Renal pelvis (tissue), 12 donors: ENCODE data around the gene FGFBP3. TPM values are rescaled to one million over a fixed set of nuclear protein-coding genes. Genes with fewer than 3 reads are reported as not detected.

Experiments
- DNase-seq: peaks from one replicate; pipeline ENCODE4 v3.0.0-alpha.2; 2013
- long read RNA-seq, 16 experiments: transcript quantifications; one replicate each; lab custom pipeline, GENCODE V29; 2026
- polyA plus RNA-seq, 3 donors: library from polyadenylated mRNA; unstranded; fragments of 120-200 nt; gene quantifications; one replicate each; pipeline ENCODE4 v1.2.1, GENCODE V29; 2013; ENCODE audit not compliant: insufficient read length in 3 of 3

The FGFBP3 gene
- 1 to 10 TPM; 3.4 to 4.2 (median 3.6) TPM for polyA plus RNA-seq
- long read RNA-seq, donor 1 = 0 reads
- long read RNA-seq, donor 2 = 0 reads
- long read RNA-seq, donor 3 = 0 reads
- long read RNA-seq, donor 4, partial matches to known transcripts = 0 of 1 reads
- long read RNA-seq, donor 4, other reads (novel, unspliced or antisense) = 0 of 1 reads
- long read RNA-seq, donor 5 = 0 reads
- long read RNA-seq, donor 6, partial matches to known transcripts = 7 of 7 reads
- long read RNA-seq, donor 6, other reads (novel, unspliced or antisense) = 0 of 7 reads
- long read RNA-seq, donor 7, partial matches to known transcripts = 0 of 1 reads
- long read RNA-seq, donor 7, other reads (novel, unspliced or antisense) = 0 of 1 reads
- long read RNA-seq, donor 8 = 0 reads
- long read RNA-seq, donor 9 = 0 reads
- long read RNA-seq, donor 10 = 0 reads
- long read RNA-seq, donor 11 = 0 reads
- long read RNA-seq, donor 12 = 0 reads
- long read RNA-seq, donor 13 = 0 reads
- long read RNA-seq, donor 14 = 0 reads
- long read RNA-seq, donor 15, partial matches to known transcripts = 0 of 1 reads
- long read RNA-seq, donor 15, other reads (novel, unspliced or antisense) = 0 of 1 reads
- long read RNA-seq, donor 16 = 0 reads

GRCh38 chr10:91909117-91909677 lies at the start of gene FGFBP3:
TSS of gene FGFBP3 (minus strand) at chr10:91909486. CDS start at chr10:91908969, 517 bp downstream.
- no peak for DNase-seq

- no peak for DNase-seq
These were observed 47.8 kb upstream of the FGFBP3 start for GRCh38 chr10:91957091-91957490.

GRCh38 chr10:91955114-91955513 lies 45.8 kb upstream of the FGFBP3 start:
- no peak for DNase-seq

- DNase-seq = no peak
These were observed 44.4 kb upstream of the FGFBP3 start for GRCh38 chr10:91953600-91954160.

- DNase-seq = no peak
These were observed 35.8 kb upstream of the FGFBP3 start for GRCh38 chr10:91944880-91945630.

GRCh38 chr10:91941426-91941825 lies 32.1 kb upstream of the FGFBP3 start:
- DNase-seq = no peak

GRCh38 chr10:91939653-91940052 lies 30.4 kb upstream of the FGFBP3 start:
- DNase-seq = no peak

GRCh38 chr10:91935886-91936285 lies 26.6 kb upstream of the FGFBP3 start:
- DNase-seq = no peak

- DNase-seq = no peak
These were observed 23.5 kb upstream of the FGFBP3 start for GRCh38 chr10:91932737-91933136.

- no peak for DNase-seq
These were observed 22.4 kb upstream of the FGFBP3 start for GRCh38 chr10:91931526-91932190.

- no peak for DNase-seq
These were observed 21.7 kb upstream of the FGFBP3 start for GRCh38 chr10:91930939-91931338.

- no peak for DNase-seq
These were observed 15.7 kb upstream of the FGFBP3 start for GRCh38 chr10:91925022-91925320.

GRCh38 chr10:91924212-91925021 lies 15.1 kb upstream of the FGFBP3 start:
- peak; percentile 11 for DNase-seq

- peak; percentile 94 for DNase-seq
These were observed 14.3 kb upstream of the FGFBP3 start, which contains the start of gene BTAF1 for GRCh38 chr10:91923371-91924211. TSS of gene BTAF1 (plus strand) at chr10:91923770. CDS start at chr10:91924077, 307 bp downstream.

- no peak for DNase-seq
These were observed 10.4 kb upstream of the FGFBP3 start for GRCh38 chr10:91919651-91920050.

- DNase-seq = no peak
These were observed 1.2 kb upstream of the FGFBP3 start for GRCh38 chr10:91910467-91910866.

- peak; percentile 84 for DNase-seq
These were observed 759 bp downstream of the FGFBP3 start for GRCh38 chr10:91908337-91909116.

- DNase-seq = no peak
These were observed 1.4 kb downstream of the FGFBP3 start for GRCh38 chr10:91907914-91908336.
